Ishikawa (cell line): ENCODE measurements around the gene MYLIP.

ENCODE experiments used
- CEBPB ChIP-seq: IDR thresholded peaks from 2 replicates; pipeline ENCODE4 v1.6.1; 2012
- CREB1 ChIP-seq: IDR thresholded peaks from 2 replicates; pipeline ENCODE4 v1.6.1; 2012; ENCODE audit warnings: low read depth
- EGR1 ChIP-seq: IDR thresholded peaks from 2 replicates; pipeline ENCODE4 v1.6.1; 2012
- EP300 ChIP-seq: IDR thresholded peaks from 2 replicates; pipeline ENCODE4 v1.6.1; 2012; ENCODE audit warnings: borderline replicate concordance
- FOXM1 ChIP-seq: IDR thresholded peaks from 2 replicates; pipeline ENCODE4 v1.6.1; 2012; ENCODE audit warnings: low read depth, borderline replicate concordance
- MAX ChIP-seq: IDR thresholded peaks from 2 replicates; pipeline ENCODE4 v1.6.1; 2012
- NFIC ChIP-seq: IDR thresholded peaks from 2 replicates; pipeline ENCODE4 v1.6.1; 2012
- RAD21 ChIP-seq: IDR thresholded peaks from 2 replicates; pipeline ENCODE4 v1.6.1; 2012; ENCODE audit warnings: low read depth
- TAF1 ChIP-seq: IDR thresholded peaks from 2 replicates; pipeline ENCODE4 v1.6.1; 2012; ENCODE audit warnings: low read depth, mild to moderate bottlenecking
- TCF12 ChIP-seq: IDR thresholded peaks from 2 replicates; pipeline ENCODE4 v1.6.1; 2012; ENCODE audit warnings: low read depth
- TEAD4 ChIP-seq: IDR thresholded peaks from 2 replicates; pipeline ENCODE4 v1.6.1; 2012
- USF1 ChIP-seq: IDR thresholded peaks from 2 replicates; pipeline ENCODE4 v1.6.1; 2012
- YY1 ChIP-seq: IDR thresholded peaks from 2 replicates; pipeline ENCODE4 v1.6.1; 2012; ENCODE audit warnings: low read depth
- ZBTB7A ChIP-seq: IDR thresholded peaks from 2 replicates; pipeline ENCODE4 v1.6.1; 2012; ENCODE audit warnings: low read depth
- TF ChIP-seq, protein P1 (sequence below): IDR thresholded peaks from 2 replicates; pipeline ENCODE4 v1.6.1; 2012; ENCODE audit warnings: low read depth, mild to moderate bottlenecking

Gene MYLIP

DNA sequence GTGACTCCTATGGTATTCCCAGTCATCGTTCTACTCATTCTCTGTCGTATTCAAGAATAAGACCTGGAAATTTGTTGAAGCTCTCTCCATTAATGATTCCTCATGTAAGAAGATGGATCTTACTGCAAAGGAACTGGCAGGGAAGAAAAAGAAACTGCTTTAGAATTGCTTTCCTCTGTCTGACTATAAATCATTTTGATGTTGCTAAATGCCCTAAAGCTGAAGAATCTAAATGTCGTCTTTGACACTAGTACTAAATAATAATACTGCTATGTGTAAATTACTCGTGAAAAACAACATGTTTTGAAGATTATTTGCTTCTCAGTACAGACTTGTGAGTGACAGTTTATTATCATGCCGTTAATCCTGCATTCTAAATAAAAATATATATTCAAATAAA, 20.5 kb upstream of the MYLIP start:
- no peak for TF ChIP-seq RAD21
- TF ChIP-seq EGR1: no peak
- TF ChIP-seq, protein P1, sequence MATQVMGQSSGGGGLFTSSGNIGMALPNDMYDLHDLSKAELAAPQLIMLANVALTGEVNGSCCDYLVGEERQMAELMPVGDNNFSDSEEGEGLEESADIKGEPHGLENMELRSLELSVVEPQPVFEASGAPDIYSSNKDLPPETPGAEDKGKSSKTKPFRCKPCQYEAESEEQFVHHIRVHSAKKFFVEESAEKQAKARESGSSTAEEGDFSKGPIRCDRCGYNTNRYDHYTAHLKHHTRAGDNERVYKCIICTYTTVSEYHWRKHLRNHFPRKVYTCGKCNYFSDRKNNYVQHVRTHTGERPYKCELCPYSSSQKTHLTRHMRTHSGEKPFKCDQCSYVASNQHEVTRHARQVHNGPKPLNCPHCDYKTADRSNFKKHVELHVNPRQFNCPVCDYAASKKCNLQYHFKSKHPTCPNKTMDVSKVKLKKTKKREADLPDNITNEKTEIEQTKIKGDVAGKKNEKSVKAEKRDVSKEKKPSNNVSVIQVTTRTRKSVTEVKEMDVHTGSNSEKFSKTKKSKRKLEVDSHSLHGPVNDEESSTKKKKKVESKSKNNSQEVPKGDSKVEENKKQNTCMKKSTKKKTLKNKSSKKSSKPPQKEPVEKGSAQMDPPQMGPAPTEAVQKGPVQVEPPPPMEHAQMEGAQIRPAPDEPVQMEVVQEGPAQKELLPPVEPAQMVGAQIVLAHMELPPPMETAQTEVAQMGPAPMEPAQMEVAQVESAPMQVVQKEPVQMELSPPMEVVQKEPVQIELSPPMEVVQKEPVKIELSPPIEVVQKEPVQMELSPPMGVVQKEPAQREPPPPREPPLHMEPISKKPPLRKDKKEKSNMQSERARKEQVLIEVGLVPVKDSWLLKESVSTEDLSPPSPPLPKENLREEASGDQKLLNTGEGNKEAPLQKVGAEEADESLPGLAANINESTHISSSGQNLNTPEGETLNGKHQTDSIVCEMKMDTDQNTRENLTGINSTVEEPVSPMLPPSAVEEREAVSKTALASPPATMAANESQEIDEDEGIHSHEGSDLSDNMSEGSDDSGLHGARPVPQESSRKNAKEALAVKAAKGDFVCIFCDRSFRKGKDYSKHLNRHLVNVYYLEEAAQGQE: no peak
- no peak for TF ChIP-seq TEAD4
- no peak for TF ChIP-seq CREB1
- TF ChIP-seq TCF12: no peak
- TF ChIP-seq TAF1: no peak
- no peak for TF ChIP-seq YY1
- no peak for TF ChIP-seq NFIC
- TF ChIP-seq USF1: no peak

DNA sequence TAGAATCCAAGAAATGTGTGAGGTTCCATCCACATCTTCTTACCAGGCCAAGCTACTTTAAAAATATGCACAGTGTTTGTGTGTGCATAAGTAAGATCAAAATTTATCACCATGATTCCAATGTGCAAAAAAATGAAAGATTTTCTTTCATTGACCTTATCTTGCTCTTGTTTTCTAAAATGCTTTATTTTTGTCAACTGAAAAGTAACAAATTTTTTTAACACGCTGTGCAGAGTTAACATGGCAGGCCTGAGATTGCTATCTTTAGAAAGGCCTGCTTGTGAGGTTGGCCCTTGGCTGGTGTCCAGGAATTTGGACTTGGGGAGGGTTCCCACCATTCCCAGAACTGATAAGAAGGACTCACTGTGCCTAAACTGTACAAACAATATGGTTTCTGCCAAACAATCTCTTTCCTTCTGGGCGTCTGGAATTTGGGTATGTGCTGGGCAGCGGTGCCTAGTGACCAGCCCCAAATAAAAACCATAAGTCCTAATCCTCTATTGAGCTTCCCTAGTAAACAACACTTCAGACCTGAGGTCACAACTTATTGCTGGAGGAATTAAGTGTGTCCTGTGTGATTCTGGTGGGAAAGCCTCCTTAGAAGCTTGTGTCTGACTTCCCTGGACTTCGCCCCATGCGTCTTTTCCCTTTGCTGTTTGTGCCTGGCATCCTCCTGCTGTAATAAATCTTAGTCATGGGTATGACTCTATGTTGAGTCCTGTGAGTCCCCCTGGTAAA, 19.8 kb upstream of the MYLIP start:
- TF ChIP-seq ZBTB7A (no peak), FOXM1 (no peak), MAX (no peak), USF1 (no peak), CEBPB (no peak), EGR1 (no peak), TCF12 (no peak), TAF1 (no peak), NFIC (no peak), CREB1 (no peak), EP300 (no peak), RAD21 (no peak), YY1 (no peak)
- TF ChIP-seq, protein P1: no peak

GRCh38 chr6:16109659-16110305, 19.1 kb upstream of the MYLIP start:
- TF ChIP-seq ZBTB7A: no peak
- TF ChIP-seq EP300: no peak
- no peak for TF ChIP-seq TEAD4
- TF ChIP-seq FOXM1: no peak

GRCh38 chr6:16118825-16119224, 10.1 kb upstream of the MYLIP start:
- no peak for TF ChIP-seq TEAD4
- TF ChIP-seq YY1: no peak
- no peak for TF ChIP-seq EP300
- no peak for TF ChIP-seq CEBPB
- no peak for TF ChIP-seq TAF1
- TF ChIP-seq CREB1: no peak
- TF ChIP-seq, protein P1: no peak
- TF ChIP-seq MAX: no peak
- no peak for TF ChIP-seq EGR1
- no peak for TF ChIP-seq NFIC
- TF ChIP-seq TCF12: no peak
- no peak for TF ChIP-seq RAD21
- no peak for TF ChIP-seq USF1
- TF ChIP-seq ZBTB7A: no peak
- TF ChIP-seq FOXM1: no peak
